Measurements from ENCODE around the gene GAMT. TPM values are rescaled to one million over a fixed set of nuclear protein-coding genes. Genes with fewer than 3 reads are reported as not detected.

The GAMT gene
- total and polyA plus RNA-seq, 2 of the 13 experiments (the other 11 are each of a cell fraction or from before 2014, with no cell fraction given), result 115 to 124 TPM

GRCh38 chr19:1424192-1424955, 23.0 kb upstream of the GAMT start (continued):
- TF ChIP-seq TFDP1 (CRISPR knock-in tag; IDR thresholded peaks at IDR 0.05; ENCODE audit: borderline replicate concordance), result peak; percentile 47; the same call in 1 of the 2 replicates
- TF ChIP-seq HNF1B (CRISPR knock-in tag; IDR thresholded peaks at IDR 0.05), result peak; percentile 77
- TF ChIP-seq POLR2A (IDR thresholded peaks at IDR 0.05; ENCODE audit: insufficient read depth in 1 of 2, low read depth in 2 of 2, low read length in 2 of 2), result peak in 1 of 2 experiments; percentile 14; a peak in 2 of 4 replicates
- peak; percentile 84 for TF ChIP-seq HNF4A (CRISPR knock-in tag; IDR thresholded peaks at IDR 0.05)
- TF ChIP-seq ZBTB38 (CRISPR knock-in tag; IDR thresholded peaks at IDR 0.05), result peak; percentile 89
- no peak for TF ChIP-seq ZNF441 (CRISPR knock-in tag; IDR thresholded peaks at IDR 0.05; ENCODE audit: borderline replicate concordance)
- no peak for TF ChIP-seq ELK4 (CRISPR knock-in tag; IDR thresholded peaks at IDR 0.05; ENCODE audit: borderline replicate concordance)
- no peak for TF ChIP-seq FOXP1 (IDR thresholded peaks at IDR 0.05)
- peak; percentile 46; the same call in 1 of the 2 replicates for TF ChIP-seq FOXP1 (CRISPR knock-in tag; IDR thresholded peaks at IDR 0.05)
- TF ChIP-seq TARDBP (CRISPR knock-in tag; IDR thresholded peaks at IDR 0.05), result peak; percentile 60; the same call in 1 of the 2 replicates
- TF ChIP-seq ZNF639 (CRISPR knock-in tag; conservative IDR thresholded peaks at IDR 0.05), result peak; percentile 17; the same call in 1 of the 2 replicates
- TF ChIP-seq PHF21A (CRISPR knock-in tag; IDR thresholded peaks at IDR 0.05), result peak; percentile 96
- no peak for TF ChIP-seq E2F5 (CRISPR knock-in tag; conservative IDR thresholded peaks at IDR 0.05)
- TF ChIP-seq MAFF (IDR thresholded peaks at IDR 0.05; ENCODE audit: low read depth, low read length), result no peak
- peak; percentile 82 for TF ChIP-seq ZNF746 (CRISPR knock-in tag; IDR thresholded peaks at IDR 0.05)
- no peak for TF ChIP-seq ZSCAN20 (CRISPR knock-in tag; IDR thresholded peaks at IDR 0.05; ENCODE audit: borderline replicate concordance)
- peak; percentile 72; the same call in 1 of the 2 replicates for TF ChIP-seq ZBTB7B (CRISPR knock-in tag; IDR thresholded peaks at IDR 0.05)
- TF ChIP-seq HDAC6 (IDR thresholded peaks at IDR 0.05; ENCODE audit: low read depth, low read length), result no peak
- peak; percentile 57 for TF ChIP-seq HDAC1 (CRISPR knock-in tag; IDR thresholded peaks at IDR 0.05)
- 0 out of 2 replicates have a peak, but pooled peaks have one; percentile 6 for TF ChIP-seq NR0B2 (CRISPR knock-in tag; IDR thresholded peaks at IDR 0.05)
- TF ChIP-seq ONECUT2 (CRISPR knock-in tag; IDR thresholded peaks at IDR 0.05), result no peak
- no peak for TF ChIP-seq HES4 (CRISPR knock-in tag; IDR thresholded peaks at IDR 0.05; ENCODE audit: borderline replicate concordance)
- TF ChIP-seq ZNF549 (CRISPR knock-in tag; IDR thresholded peaks at IDR 0.05), result no peak
- TF ChIP-seq IKZF4 (CRISPR knock-in tag; IDR thresholded peaks at IDR 0.05; ENCODE audit: borderline replicate concordance, low read depth, not compliant biosample characterization), result peak; percentile 39

Measured in HepG2 (cell line).